OCI-LY7 (cell line): ENCODE data around the gene MARF1. TPM values are rescaled to one million over a fixed set of nuclear protein-coding genes. Genes with fewer than 3 reads are reported as not detected.

ENCODE experiments used
- BruUV-seq: library from RNA; stranded (reverse); fragments of 400-500 nt; replicated peaks from 2 replicates; lab custom pipeline; 2021; lab: Mats Ljungman, UMichigan
- CTCF ChIA-PET: fragments of 300-600 bp; sonication (Branson Sonifier 250); formaldehyde crosslinking; loops from one replicate; lab custom pipeline; 2022; ENCODE audit warnings: antibody characterized with exemption; ENCODE audit not compliant: unreplicated experiment; lab: Charles Lee
- POLR2A ChIA-PET: fragments of 300-600 bp; sonication (Branson Sonifier 250); formaldehyde crosslinking; loops from one replicate; lab custom pipeline; 2022; ENCODE audit warnings: antibody characterized with exemption; lab: Charles Lee
- DNase-seq: peaks from one replicate; pipeline ENCODE4 v3.0.0-alpha.2; 2015; ENCODE audit warnings: low spot score
- H2AFZ ChIP-seq: fragments of 200-600 bp; sonication (generic), shearing (Covaris generic); 2 replicates; pipeline ENCODE4 v1.6.1; 2014; ENCODE audit warnings: mild to moderate bottlenecking, antibody characterized with exemption, low read length, moderate library complexity
- H3K27ac ChIP-seq: fragments of 200-600 bp; sonication (generic); 2 replicates; pipeline ENCODE4 v1.5.1; 2014; ENCODE audit warnings: mixed run types, low read depth, mild to moderate bottlenecking, moderate library complexity, low read length, inconsistent platforms; ENCODE audit not compliant: poor library complexity, severe bottlenecking
- H3K36me3 ChIP-seq: fragments of 200-600 bp; sonication (generic); 2 replicates; pipeline ENCODE4 v1.6.1; 2014; ENCODE audit warnings: mild to moderate bottlenecking, antibody characterized with exemption, low read length, moderate library complexity, mixed read lengths; ENCODE audit not compliant: insufficient read depth
- H3K4me1 ChIP-seq: fragments of 200-600 bp; sonication (generic); 2 replicates; pipeline ENCODE4 v1.5.1; 2014; ENCODE audit warnings: mild to moderate bottlenecking, low read length; ENCODE audit not compliant: insufficient read depth, poor library complexity, severe bottlenecking
- H3K4me2 ChIP-seq: fragments of 200-600 bp; sonication (generic); 2 replicates; pipeline ENCODE4 v1.6.1; 2014; ENCODE audit warnings: mild to moderate bottlenecking, low read length
- H3K4me3 ChIP-seq: fragments of 200-600 bp; sonication (generic); 2 replicates; pipeline ENCODE4 v1.5.1; 2014; ENCODE audit warnings: mild to moderate bottlenecking, low read depth, low read length; ENCODE audit not compliant: poor library complexity, severe bottlenecking
- H3K79me2 ChIP-seq: fragments of 200-600 bp; sonication (generic); 2 replicates; pipeline ENCODE4 v1.6.1; 2016; ENCODE audit warnings: low read depth, mild to moderate bottlenecking, low read length, moderate library complexity, mixed read lengths; ENCODE audit not compliant: insufficient read depth
- H3K9me2 ChIP-seq: fragments of 200-600 bp; sonication (generic); 2 replicates; pipeline ENCODE4 v1.6.1; 2016; ENCODE audit warnings: mild to moderate bottlenecking, low read length, mixed read lengths; ENCODE audit not compliant: insufficient read depth
- H3K9me3 ChIP-seq: fragments of 200-600 bp; sonication (generic); 2 replicates; pipeline ENCODE4 v1.6.1; 2014; ENCODE audit warnings: mild to moderate bottlenecking, mixed run types, low read length, mixed read lengths
- H4K20me1 ChIP-seq: fragments of 200-600 bp; sonication (generic); 2 replicates; pipeline ENCODE4 v1.6.1; 2014; ENCODE audit warnings: mild to moderate bottlenecking, antibody characterized with exemption, low read length, moderate library complexity, mixed read lengths; ENCODE audit not compliant: insufficient read depth
- EZH2phosphoT487 ChIP-seq: fragments of 200-600 bp; sonication (generic); IDR thresholded peaks from 2 replicates; pipeline ENCODE4 v1.6.1; 2018; ENCODE audit warnings: low read depth, borderline replicate concordance, mild to moderate bottlenecking, mixed run types, antibody characterized with exemption, low read length, moderate library complexity, mixed read lengths
- intact Hi-C: fragments of 100-400 bp; cut with micrococcal nuclease; formaldehyde crosslinking; loops from one replicate; pipeline ENCODE4 v1.10.0; 2022; ENCODE audit not compliant: unreplicated experiment
- total RNA-seq, 2 experiments: library from RNA; depleted of rRNA in 1 of 2; stranded (reverse); fragments of >200 nt in 1 of 2; shearing (Covaris generic) in 1 of 2; gene quantifications; 2 replicates each; pipeline ENCODE4 v1.2.3, GENCODE V29; 2014 to 2022
- TF ChIP-seq, protein P1 (sequence below): fragments of 200-600 bp; sonication (generic); conservative IDR thresholded peaks from 2 replicates; pipeline ENCODE4 v1.5.1; 2014; ENCODE audit warnings: mild to moderate bottlenecking, antibody characterized with exemption, low read length, moderate library complexity, mixed read lengths

Gene MARF1
- total RNA-seq, 2 experiments from 2014 or later: 20.6 to 71.1 TPM

DNA sequence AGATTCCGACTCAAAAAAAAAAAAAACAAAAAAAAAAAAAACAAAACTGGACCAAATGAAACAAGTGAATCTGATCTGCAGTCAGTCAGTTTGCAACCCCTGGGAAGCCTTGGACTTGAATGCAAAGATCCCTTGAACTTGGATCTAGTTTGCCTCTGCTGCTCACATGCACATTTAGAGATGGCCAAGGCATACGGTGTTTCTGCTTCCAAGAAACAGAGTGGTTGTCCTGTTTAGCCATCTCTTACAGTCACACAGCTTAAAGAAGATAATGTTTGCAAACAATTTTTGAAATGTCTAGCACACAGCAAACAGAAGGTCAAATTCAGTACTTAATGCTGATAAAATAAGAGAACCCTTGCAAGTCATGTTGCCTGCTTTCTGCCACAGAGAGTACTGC, 11.6 kb upstream of the MARF1 start:
- POLR2A ChIA-PET: no interaction called here
- Histone ChIP-seq H3K4me1 (peaks cover 42% of the 10 kb centered on the region), H3K9me2 (no peaks in the 10 kb centered on the region), H2AFZ (no peak overlapping the region), H3K79me2 (peaks cover 90% of the 10 kb centered on the region), H3K4me2 (no peak overlapping the region), H3K27ac (no peak overlapping the region), H3K9me3 (no peaks in the 10 kb centered on the region), H4K20me1 (0 out of 2 replicates have a peak, but pooled peaks cover 5% of the 10 kb centered on the region), H3K36me3 (peaks cover 55% of the 10 kb centered on the region), H3K4me3 (no peak overlapping the region)
- intact Hi-C loops: no loop called here
- no TSS peak for BruUV-seq
- CTCF ChIA-PET: no interaction called here
- no peak for DNase-seq
- no peak for TF ChIP-seq EZH2phosphoT487
- TF ChIP-seq, protein P1, sequence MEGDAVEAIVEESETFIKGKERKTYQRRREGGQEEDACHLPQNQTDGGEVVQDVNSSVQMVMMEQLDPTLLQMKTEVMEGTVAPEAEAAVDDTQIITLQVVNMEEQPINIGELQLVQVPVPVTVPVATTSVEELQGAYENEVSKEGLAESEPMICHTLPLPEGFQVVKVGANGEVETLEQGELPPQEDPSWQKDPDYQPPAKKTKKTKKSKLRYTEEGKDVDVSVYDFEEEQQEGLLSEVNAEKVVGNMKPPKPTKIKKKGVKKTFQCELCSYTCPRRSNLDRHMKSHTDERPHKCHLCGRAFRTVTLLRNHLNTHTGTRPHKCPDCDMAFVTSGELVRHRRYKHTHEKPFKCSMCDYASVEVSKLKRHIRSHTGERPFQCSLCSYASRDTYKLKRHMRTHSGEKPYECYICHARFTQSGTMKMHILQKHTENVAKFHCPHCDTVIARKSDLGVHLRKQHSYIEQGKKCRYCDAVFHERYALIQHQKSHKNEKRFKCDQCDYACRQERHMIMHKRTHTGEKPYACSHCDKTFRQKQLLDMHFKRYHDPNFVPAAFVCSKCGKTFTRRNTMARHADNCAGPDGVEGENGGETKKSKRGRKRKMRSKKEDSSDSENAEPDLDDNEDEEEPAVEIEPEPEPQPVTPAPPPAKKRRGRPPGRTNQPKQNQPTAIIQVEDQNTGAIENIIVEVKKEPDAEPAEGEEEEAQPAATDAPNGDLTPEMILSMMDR: no peak

DNA sequence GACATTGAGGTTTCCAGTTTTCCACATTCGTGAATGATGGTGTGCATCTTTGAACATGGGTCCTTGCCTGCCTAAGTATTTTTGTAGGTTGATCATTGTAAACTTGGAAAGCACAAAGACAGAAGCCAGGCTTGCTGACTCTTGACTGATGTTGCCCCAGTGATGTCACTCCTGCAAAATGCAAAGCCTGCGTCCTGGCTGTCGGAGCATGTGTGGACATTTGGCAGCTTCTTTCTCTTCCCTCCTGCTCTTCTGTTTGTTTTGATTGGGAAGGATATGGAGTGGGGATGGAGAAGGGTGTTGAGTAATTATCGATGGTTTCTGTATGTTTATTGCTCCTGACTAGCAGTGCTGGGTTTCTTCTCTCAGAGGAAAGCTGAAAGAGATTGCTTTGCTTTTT, 10.3 kb upstream of the MARF1 start:
- H3K4me3 ChIP-seq: peak overlapping the region; percentile 93
- no peak overlapping the region for H3K27ac ChIP-seq
- H3K36me3 ChIP-seq: peaks cover 51% of the 10 kb centered on the region
- POLR2A ChIA-PET: interaction anchor here (0.5 to 0.6 kb wide), 4 partner anchors 14 to 356 kb away, joined by 4 to 14 read pairs (median 4); no protein-coding TSS in a partner anchor
- intact Hi-C loops: no loop called here
- TF ChIP-seq, protein P1: no peak
- H3K9me2 ChIP-seq: no peaks in the 10 kb centered on the region
- H3K9me3 ChIP-seq: no peaks in the 10 kb centered on the region
- peaks cover 33% of the 10 kb centered on the region for H3K4me1 ChIP-seq
- H4K20me1 ChIP-seq: 0 out of 2 replicates have a peak, but pooled peaks cover 5% of the 10 kb centered on the region
- peaks cover 77% of the 10 kb centered on the region for H3K79me2 ChIP-seq
- no peak overlapping the region for H2AFZ ChIP-seq
- no TSS peak for BruUV-seq
- CTCF ChIA-PET: no interaction called here
- peak overlapping the region; percentile 69 for H3K4me2 ChIP-seq
- DNase-seq: no peak

DNA sequence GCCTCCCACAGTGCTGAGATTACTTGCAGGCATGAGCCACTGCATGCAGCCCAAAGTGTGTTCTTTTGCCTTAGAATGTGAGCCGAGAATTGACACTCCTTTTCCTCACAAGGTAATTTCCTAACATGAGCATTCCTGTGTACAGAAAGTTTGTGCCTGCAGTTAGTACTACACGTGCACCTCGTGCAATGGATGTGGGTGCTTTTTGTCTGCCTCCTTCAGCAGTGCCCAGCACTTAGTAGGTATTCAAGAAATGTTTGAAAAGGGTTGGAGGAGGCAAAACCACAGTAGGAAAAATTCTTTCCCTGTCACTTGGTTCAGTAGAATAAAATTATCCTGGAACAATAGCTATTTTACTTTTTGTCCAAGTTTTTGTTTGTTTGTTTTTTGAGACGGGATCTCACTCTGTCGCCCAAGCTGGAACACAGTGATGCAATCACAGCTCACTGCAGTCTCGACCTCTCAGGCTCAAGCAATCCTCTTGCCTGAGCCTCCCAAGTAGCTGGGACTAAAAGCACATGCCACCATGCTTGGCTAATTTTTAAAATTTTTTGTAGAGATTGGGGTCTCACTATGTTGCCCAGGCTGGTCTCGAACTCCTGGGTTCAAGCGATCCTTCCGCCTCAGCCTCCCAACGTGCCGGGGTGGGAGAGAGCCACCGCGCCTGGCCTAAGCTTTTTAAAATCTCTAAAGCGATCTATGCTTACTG, 9.5 kb upstream of the MARF1 start:
- intact Hi-C loops: no loop called here
- TF ChIP-seq EZH2phosphoT487: no peak
- no peak overlapping the region for H2AFZ ChIP-seq
- DNase-seq: no peak
- H3K4me2 ChIP-seq: peak overlapping the region; percentile 69
- peak overlapping the region; percentile 93 for H3K4me3 ChIP-seq
- H3K36me3 ChIP-seq: peaks cover 43% of the 10 kb centered on the region
- no peaks in the 10 kb centered on the region for H3K9me2 ChIP-seq
- peaks cover 32% of the 10 kb centered on the region for H3K4me1 ChIP-seq
- H3K79me2 ChIP-seq: peaks cover 69% of the 10 kb centered on the region
- ChIA-PET POLR2A (interaction anchor here (0.5 to 0.6 kb wide), 3 partner anchors 26 to 356 kb away, joined by 4 to 14 read pairs (median 4); no protein-coding TSS in a partner anchor), CTCF (interaction anchor here (0.6 kb wide), 1 partner anchor 29 kb away, joined by 3 read pairs; no protein-coding TSS in a partner anchor)
- no peaks in the 10 kb centered on the region for H3K9me3 ChIP-seq
- H4K20me1 ChIP-seq: 0 out of 2 replicates have a peak, but pooled peaks cover 5% of the 10 kb centered on the region
- no TSS peak for BruUV-seq
- H3K27ac ChIP-seq: no peak overlapping the region
